Stimulated activated CD4-positive, alpha-beta T cell treated with anti-CD3 and anti-CD28 coated beads, Interleukin-12 subunit alpha, Interleukin-12 subunit beta, amount 100 ng/mL, for 24 hours (primary cell): ENCODE results near the gene LRRN4CL.
"Not testable (repeated sequence)": the region's sequence is repeated elsewhere in the genome, so short reads cannot be mapped to it uniquely, and the experiment has no call there.

Source experiments
- DNase-seq, 2 experiments: peaks; one replicate each; pipeline ENCODE4 v3.0.0-alpha.2; 2020; ENCODE audit warnings: low read depth in 2 of 2

The LRRN4CL gene

DNA sequence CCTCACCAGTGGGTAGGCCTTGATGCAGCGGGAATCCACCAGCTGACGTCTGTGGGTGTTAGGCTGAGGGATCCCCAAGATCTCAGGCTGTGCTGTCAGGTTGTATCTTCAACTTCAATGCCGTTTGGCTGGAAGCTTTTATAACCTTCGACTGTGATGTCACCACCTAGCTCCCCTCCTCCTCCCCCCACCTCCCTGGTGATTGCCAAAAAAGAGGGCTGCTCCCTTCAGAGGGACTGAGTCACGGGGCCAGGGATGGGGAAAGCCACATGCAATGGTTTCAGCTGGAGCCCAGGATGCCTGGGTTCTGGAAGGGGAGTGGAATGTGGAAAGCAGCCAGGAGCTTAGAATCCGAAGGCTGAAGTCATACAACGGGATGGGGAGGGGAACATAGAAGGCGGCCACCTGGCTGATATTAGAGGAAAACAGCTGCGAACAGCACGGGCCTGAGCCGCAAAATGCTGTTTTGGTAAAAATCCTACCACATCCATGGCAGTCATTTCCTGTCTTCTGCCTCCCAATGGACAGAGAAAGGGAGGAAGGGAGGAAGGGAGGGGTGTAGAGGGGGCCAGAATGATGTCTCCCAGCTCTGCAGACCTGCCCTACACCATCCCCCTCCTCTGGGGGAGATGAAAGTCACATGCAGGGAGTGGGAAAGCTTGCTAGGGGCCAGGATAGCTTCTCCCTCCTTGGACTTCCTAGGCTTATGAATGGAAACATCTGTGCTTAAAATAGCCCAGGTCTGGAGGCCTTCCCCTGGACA lies at the start of gene LRRN4CL:
TSS of gene LRRN4CL (minus strand) at position 110 of the 763 bp plus-strand sequence. CDS start 1,022 bp downstream, outside the sequence.
- no peak for DNase-seq

DNA sequence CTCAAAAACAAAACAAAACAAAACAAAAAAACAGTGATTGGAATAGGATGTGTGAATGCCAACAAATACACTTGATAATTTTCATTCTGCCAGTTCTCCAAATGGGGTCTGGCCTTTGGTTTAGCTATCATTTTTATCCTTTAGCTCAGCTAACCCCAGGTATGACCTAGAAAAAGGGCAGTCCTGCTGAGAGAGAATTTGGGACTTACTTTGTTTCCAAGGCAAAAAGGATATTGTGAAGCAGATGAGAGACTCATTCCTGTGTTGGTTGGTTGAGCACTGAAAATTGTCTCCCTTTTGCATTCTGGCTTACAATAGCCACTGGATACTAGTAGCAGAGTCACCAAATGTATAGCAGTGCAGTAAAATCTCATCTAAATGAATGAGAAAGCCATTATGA lies 47.9 kb upstream of the LRRN4CL start:
- no peak for DNase-seq

DNA sequence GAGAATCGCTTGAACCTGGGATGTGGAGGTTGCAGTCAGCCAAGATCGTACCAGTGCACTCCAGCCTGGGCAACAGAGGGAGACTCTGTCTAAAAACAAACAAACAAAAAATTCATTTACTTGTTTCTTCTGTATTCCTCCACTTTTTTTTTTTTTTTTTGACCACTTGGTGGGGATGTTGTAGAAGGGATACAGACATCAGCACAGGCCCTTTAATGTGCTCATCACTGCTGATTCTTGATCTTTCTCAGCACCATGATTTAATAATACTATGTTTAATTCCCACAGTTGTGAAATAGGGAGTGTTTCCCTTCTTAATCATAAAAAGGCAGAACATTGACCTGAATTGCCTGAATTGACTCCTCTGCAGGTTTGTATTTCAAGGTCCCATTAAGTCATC lies 43.5 kb upstream of the LRRN4CL start:
- no peak for DNase-seq

DNA sequence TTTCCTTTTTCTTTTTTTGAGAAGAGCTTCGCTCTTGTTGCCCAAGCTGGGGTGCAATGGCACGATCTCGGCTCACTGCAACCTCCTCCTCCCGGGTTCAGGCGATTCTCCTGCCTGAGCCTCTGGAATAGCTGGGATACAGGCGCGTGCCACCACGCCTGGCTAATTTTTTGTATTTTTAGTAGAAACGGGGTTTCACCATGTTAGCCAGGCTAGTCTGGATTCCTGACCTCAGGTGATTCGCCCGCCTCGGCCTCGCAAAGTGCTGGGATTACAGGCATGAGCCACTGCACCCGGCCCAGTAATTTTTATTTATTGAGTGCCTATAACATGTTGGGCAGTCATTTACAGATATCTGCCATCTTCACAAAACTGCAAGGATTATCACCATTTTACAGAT lies 40.7 kb upstream of the LRRN4CL start:
- not testable (repeated sequence) for DNase-seq

- DNase-seq: peak; percentile 68 to 80
Observed at GRCh38 chr11:62728171-62728988, 39.0 kb upstream of the LRRN4CL start, which contains the start of gene TTC9C. TTC9C (plus strand) TSS chr11:62728486; CDS start chr11:62728849, 363 bp downstream.

DNA sequence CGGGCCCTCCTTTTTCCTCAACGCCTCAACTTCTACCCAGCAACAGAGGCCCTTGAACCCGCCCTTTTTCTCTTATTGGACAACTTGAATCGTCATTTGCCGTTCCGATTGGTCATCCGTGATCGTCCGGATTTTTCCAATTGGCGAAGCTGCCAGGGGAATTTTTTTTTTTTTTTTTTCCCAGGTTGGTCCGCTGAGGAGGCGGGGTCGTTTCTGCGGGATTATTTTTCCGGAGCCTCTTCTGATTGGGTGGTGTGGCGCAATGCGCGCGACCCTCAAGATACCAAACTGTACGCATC lies 38.5 kb upstream of the LRRN4CL start:
- peak; percentile 67 to 76 for DNase-seq

- DNase-seq: peak; percentile 96
Observed at GRCh38 chr11:62727165-62727871, 38.0 kb upstream of the LRRN4CL start, which contains the start of gene HNRNPUL2. HNRNPUL2 (minus strand) TSS chr11:62727457; CDS start chr11:62727156, 301 bp downstream.

DNA sequence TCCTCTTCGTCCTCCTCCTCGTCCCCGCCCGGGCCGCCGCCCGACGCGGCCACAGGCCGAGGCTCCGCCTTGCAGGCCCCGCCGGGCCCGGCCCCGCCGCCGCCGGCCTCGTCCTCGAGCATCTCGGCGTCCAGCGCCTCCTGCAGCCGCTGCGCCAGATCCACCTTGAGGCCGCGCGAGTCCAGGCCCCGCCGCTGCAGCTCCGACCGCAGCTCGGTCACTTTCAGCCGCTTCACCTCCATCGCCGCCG lies 37.5 kb upstream of the LRRN4CL start:
- DNase-seq: no peak

GRCh38 chr11:62726156-62726914 lies 37.0 kb upstream of the LRRN4CL start:
- no peak for DNase-seq

GRCh38 chr11:62725646-62726045 lies 36.3 kb upstream of the LRRN4CL start:
- DNase-seq: no peak

GRCh38 chr11:62724171-62724570 lies 34.8 kb upstream of the LRRN4CL start:
- no peak for DNase-seq

DNA sequence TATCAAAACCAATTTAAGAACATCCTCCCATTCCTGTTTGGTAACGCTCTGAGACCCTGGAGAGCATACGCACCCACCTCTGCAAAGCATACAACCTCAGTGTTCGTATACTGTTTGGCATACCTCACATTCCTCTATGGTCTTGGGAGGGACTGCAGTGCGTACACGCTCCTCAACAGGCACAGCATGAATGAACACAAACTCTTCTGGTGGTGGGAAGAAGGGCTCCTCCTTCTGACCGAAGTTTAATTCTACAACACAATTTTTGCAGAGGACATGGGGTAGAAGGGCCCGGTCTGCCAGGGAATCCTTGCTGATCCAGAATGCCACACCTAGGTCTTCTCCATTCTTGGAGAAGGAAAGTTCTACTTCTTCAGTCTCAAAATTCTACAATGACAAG lies 32.7 kb upstream of the LRRN4CL start:
- DNase-seq: no peak

GRCh38 chr11:62719302-62719978 lies 30.1 kb upstream of the LRRN4CL start:
- DNase-seq: no peak

DNA sequence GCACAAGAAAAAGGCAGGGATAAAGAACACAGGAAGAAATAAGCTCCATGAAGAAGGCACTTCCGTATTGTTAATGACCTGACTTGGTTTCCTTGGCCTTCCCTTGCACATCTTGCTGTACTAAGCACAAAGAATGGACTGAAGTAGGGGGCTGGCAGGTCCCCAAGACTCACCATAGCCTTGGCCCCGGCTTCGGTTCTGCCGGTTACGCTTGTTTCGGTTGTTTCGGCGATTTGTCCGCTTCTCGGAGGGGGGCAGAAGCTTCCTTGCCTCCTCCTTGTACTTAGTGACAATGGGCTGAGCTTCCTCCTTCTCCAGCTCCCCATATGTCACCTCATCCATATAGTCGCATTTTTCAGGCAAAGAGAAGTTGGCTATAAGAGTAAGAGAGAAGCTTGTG lies 27.5 kb upstream of the LRRN4CL start:
- DNase-seq: no peak

DNA sequence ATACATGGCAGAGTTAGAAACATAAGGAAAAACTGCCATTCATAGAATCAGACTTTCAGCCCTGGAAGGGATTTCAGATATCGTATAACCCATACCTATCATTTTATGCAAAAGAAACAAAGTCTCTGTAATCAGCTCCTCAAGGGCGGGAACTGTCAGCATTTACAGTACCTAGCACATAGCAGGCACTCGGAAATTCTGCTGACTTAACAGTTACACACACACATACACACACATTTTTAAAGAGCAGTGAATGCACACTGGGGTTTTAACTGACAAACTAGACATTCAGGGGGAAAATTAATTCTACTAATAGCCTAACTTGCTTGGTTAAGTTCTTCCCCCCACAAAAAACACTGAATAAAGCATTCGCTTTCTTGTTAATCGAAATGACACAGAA lies 26.9 kb upstream of the LRRN4CL start:
- DNase-seq: no peak

- no peak for DNase-seq
Observed at GRCh38 chr11:62715150-62716130, 26.1 kb upstream of the LRRN4CL start.

- DNase-seq: no peak
Observed at GRCh38 chr11:62713343-62713742, 24.0 kb upstream of the LRRN4CL start.

DNA sequence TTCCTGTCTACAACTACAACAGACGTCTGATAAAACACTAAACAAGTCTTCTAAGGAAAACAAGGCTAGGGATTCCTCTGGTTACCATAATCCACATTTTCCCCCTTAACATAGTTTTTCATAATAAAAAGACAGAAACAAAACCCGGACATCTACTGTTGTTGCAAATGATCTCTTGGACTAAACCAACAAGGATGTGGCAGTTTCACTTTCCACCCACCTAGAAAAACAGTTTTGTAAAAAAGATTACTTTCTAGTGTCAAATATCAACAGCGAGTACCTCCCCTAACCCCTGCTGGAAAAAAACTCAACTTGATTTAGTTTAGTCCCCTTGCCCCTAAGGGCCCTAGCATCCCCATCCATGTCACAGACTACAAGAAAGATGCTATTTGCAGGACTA lies 23.5 kb upstream of the LRRN4CL start:
- no peak for DNase-seq

DNA sequence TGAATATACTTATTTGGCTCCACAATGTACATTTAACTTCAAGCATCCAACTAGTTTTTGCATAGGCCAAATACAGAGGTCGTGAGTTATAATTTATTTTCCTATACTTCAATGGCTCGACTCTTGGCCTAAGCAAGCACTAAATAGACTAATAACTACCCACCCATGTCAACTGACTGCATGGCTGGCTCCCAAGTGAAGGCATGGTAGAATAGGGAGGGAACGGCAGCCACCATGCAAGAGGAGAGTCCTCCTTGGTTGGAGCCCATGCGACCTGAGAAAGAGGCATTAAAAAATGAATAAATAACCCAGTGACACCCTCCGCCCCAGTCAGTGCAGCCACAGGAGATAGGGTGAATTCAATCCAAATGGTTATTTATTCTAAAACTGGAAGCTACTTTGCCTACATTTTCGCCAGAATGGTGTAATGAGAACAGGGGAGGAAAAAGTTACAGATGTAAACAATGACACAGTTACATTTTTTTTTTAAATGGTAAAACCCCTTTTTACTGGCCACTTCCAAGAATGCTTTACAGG lies 23.0 kb upstream of the LRRN4CL start:
- DNase-seq: no peak

GRCh38 chr11:62710001-62710345 lies 20.6 kb upstream of the LRRN4CL start:
- no peak for DNase-seq
